MM.1S (cell line): ENCODE measurements around the gene APCDD1L.

Source experiments
- CTCF ChIP-seq: fragments of 300-600 bp; sonication (generic); IDR thresholded peaks from 2 replicates; pipeline ENCODE4 v1.5.1; 2016; ENCODE audit warnings: antibody characterized with exemption, low read length, mixed read lengths
- EZH2 ChIP-seq: fragments of 300-600 bp; sonication (generic); optimal IDR thresholded peaks from 2 replicates; pipeline ENCODE3; 2017; ENCODE audit warnings: low read depth, mild to moderate bottlenecking, antibody characterized with exemption, low read length, mixed read lengths
- EZH2phosphoT487 ChIP-seq: fragments of 300-600 bp; sonication (generic); IDR thresholded peaks from 2 replicates; pipeline ENCODE4 v1.6.1; 2018; ENCODE audit warnings: antibody characterized with exemption, low read length

- TF ChIP-seq CTCF (no peak), EZH2 (no peak), EZH2phosphoT487 (no peak)
Observed at GRCh38 chr20:58464838-58465237, 50.4 kb downstream of the APCDD1L start.
